GM12801 (cell line): Measurements from ENCODE around the gene OR11G2.

ENCODE experiments used
- TF ChIP-seq, protein P1 (sequence below): IDR thresholded peaks from one replicate; pipeline ENCODE4 v1.5.1; 2011; ENCODE audit warnings: control low read depth; ENCODE audit not compliant: insufficient read length; ENCODE audit errors: extremely low read depth

The OR11G2 gene

GRCh38 chr14:20247646-20248246, 57.0 kb downstream of the OR11G2 start:
- TF ChIP-seq, protein P1, sequence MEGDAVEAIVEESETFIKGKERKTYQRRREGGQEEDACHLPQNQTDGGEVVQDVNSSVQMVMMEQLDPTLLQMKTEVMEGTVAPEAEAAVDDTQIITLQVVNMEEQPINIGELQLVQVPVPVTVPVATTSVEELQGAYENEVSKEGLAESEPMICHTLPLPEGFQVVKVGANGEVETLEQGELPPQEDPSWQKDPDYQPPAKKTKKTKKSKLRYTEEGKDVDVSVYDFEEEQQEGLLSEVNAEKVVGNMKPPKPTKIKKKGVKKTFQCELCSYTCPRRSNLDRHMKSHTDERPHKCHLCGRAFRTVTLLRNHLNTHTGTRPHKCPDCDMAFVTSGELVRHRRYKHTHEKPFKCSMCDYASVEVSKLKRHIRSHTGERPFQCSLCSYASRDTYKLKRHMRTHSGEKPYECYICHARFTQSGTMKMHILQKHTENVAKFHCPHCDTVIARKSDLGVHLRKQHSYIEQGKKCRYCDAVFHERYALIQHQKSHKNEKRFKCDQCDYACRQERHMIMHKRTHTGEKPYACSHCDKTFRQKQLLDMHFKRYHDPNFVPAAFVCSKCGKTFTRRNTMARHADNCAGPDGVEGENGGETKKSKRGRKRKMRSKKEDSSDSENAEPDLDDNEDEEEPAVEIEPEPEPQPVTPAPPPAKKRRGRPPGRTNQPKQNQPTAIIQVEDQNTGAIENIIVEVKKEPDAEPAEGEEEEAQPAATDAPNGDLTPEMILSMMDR, result no peak
